Glutamatergic neuron (in vitro differentiated cells): ENCODE results near the gene KLF18. TPM values are rescaled to one million over a fixed set of nuclear protein-coding genes. Genes with fewer than 3 reads are reported as not detected.

Experiments
- DNase-seq: peaks from one replicate; pipeline ENCODE4 v3.0.0; 2022
- H3K27ac Mint-ChIP-seq: one replicate; pipeline ENCODE4 v1.8.0; 2020; ENCODE audit warnings: mild to moderate bottlenecking, mixed read lengths, inconsistent platforms; ENCODE audit not compliant: unreplicated experiment
- H3K27me3 Mint-ChIP-seq: one replicate; pipeline ENCODE4 v1.8.0; 2020; ENCODE audit warnings: mild to moderate bottlenecking, moderate library complexity, mixed read lengths, inconsistent platforms; ENCODE audit not compliant: unreplicated experiment
- H3K36me3 Mint-ChIP-seq: one replicate; pipeline ENCODE4 v1.8.0; 2020; ENCODE audit warnings: mild to moderate bottlenecking, mixed read lengths, inconsistent platforms; ENCODE audit not compliant: unreplicated experiment
- H3K4me1 Mint-ChIP-seq: one replicate; pipeline ENCODE4 v1.8.0; 2020; ENCODE audit warnings: mild to moderate bottlenecking, low read depth, mixed read lengths, inconsistent platforms; ENCODE audit not compliant: unreplicated experiment
- H3K4me3 Mint-ChIP-seq: one replicate; pipeline ENCODE4 v1.8.0; 2020; ENCODE audit warnings: mild to moderate bottlenecking, mixed read lengths, inconsistent platforms; ENCODE audit not compliant: unreplicated experiment
- H3K9me3 Mint-ChIP-seq: one replicate; pipeline ENCODE4 v1.8.0; 2020; ENCODE audit warnings: mild to moderate bottlenecking, moderate library complexity, mixed read lengths, inconsistent platforms; ENCODE audit not compliant: unreplicated experiment
- total RNA-seq: library from RNA; stranded (reverse); fragmentation: NEBNext Ultra II Directional; extraction: Animal tissue kit (Norgen Biotek cat#: 25700); gene quantifications from one replicate; pipeline ENCODE4 v1.2.1, GENCODE V29; 2021; ENCODE audit not compliant: unreplicated experiment
- TF ChIP-seq, protein P1 (sequence below): fragments of 200-600 bp; sonication (generic); IDR thresholded peaks from one replicate; pipeline ENCODE4 v1.5.0; 2021; ENCODE audit not compliant: partially characterized antibody, unreplicated experiment

Gene KLF18
- total RNA-seq, 1 donor from 2014 or later: 0.17 TPM

DNA sequence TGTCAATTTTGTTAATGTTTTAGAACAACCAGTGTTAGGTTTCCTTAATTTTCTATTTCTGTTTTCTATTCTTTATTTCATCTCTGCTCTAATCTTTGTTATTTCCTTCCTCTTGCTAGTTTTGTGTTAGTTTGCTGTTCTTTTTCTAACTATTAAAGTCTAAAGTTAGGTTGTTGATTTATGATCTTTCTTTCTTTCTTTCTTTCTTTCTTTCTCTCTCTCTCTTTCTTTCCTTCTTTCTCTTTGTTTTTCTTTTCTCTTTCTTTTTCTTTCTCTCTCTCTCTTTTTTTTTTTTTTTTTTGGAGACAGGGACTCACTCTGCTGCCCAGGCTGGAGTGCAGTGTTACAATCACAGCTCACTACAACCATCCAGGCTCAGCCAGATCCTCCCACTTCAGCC lies 17.4 kb upstream of the KLF18 start:
- Mint-ChIP-seq H3K27me3 (no peaks in the 10 kb centered on the region), H3K9me3 (peaks cover 2% of the 10 kb centered on the region), H3K36me3 (peaks cover 5% of the 10 kb centered on the region), H3K4me1 (no peaks in the 10 kb centered on the region), H3K4me3 (no peak overlapping the region), H3K27ac (no peak overlapping the region)
- no peak for DNase-seq
- TF ChIP-seq, protein P1, sequence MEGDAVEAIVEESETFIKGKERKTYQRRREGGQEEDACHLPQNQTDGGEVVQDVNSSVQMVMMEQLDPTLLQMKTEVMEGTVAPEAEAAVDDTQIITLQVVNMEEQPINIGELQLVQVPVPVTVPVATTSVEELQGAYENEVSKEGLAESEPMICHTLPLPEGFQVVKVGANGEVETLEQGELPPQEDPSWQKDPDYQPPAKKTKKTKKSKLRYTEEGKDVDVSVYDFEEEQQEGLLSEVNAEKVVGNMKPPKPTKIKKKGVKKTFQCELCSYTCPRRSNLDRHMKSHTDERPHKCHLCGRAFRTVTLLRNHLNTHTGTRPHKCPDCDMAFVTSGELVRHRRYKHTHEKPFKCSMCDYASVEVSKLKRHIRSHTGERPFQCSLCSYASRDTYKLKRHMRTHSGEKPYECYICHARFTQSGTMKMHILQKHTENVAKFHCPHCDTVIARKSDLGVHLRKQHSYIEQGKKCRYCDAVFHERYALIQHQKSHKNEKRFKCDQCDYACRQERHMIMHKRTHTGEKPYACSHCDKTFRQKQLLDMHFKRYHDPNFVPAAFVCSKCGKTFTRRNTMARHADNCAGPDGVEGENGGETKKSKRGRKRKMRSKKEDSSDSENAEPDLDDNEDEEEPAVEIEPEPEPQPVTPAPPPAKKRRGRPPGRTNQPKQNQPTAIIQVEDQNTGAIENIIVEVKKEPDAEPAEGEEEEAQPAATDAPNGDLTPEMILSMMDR: no peak

GRCh38 chr1:44157903-44158302 lies 16.5 kb upstream of the KLF18 start:
- H3K9me3 Mint-ChIP-seq: no peaks in the 10 kb centered on the region
- no peak overlapping the region for H3K27ac Mint-ChIP-seq
- no peaks in the 10 kb centered on the region for H3K4me1 Mint-ChIP-seq
- H3K4me3 Mint-ChIP-seq: no peak overlapping the region
- peaks cover 5% of the 10 kb centered on the region for H3K36me3 Mint-ChIP-seq
- no peaks in the 10 kb centered on the region for H3K27me3 Mint-ChIP-seq
- TF ChIP-seq, protein P1: no peak
- DNase-seq: no peak

- Mint-ChIP-seq H3K4me3 (no peak overlapping the region), H3K9me3 (no peaks in the 10 kb centered on the region), H3K4me1 (no peaks in the 10 kb centered on the region), H3K36me3 (no peaks in the 10 kb centered on the region), H3K27me3 (no peaks in the 10 kb centered on the region), H3K27ac (no peak overlapping the region)
- no peak for DNase-seq
- TF ChIP-seq, protein P1: no peak
Measured at GRCh38 chr1:44154049-44154448, 12.6 kb upstream of the KLF18 start.

DNA sequence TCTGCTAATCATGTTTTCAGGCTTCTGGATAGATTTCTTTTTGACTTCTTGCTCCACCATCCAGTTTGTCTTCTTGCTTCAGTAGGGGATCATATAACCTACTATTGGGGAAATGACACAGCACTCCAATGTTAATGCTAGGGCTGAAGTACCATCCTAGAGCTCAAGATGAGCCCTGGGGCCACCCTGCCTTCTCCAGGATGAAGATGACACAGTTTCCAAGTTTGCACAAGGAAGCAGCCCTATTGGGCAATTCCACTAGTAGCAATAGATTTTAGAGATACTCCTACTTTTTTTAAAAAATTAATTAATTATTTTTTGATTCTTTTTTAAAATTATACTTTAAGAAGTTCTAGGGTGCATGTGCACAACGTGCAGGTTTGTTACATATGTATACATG lies 11.3 kb upstream of the KLF18 start:
- no peaks in the 10 kb centered on the region for H3K27me3 Mint-ChIP-seq
- DNase-seq: no peak
- H3K4me3 Mint-ChIP-seq: no peak overlapping the region
- H3K9me3 Mint-ChIP-seq: no peaks in the 10 kb centered on the region
- no peak overlapping the region for H3K27ac Mint-ChIP-seq
- H3K36me3 Mint-ChIP-seq: no peaks in the 10 kb centered on the region
- TF ChIP-seq, protein P1: no peak
- H3K4me1 Mint-ChIP-seq: no peaks in the 10 kb centered on the region

DNA sequence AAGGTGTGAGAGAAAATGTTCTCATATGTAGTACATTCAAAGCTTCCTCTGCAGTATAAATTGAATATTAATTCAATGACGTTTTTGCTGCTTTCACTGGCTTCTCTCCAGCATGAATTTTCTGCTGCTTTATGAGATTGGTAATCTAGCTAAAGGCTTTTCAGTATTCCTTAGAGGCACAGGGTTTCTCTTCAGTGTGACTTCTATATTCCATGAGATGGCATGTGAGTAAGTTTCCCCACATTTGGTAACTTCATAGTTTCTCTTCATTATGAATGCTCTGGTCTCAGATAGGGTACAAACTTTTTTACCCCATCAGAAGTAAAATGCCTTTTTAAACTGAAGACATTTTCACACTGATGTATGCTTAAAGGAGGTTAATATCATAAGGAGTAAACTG lies 10.4 kb upstream of the KLF18 start:
- Mint-ChIP-seq H3K4me3 (no peak overlapping the region), H3K27me3 (no peaks in the 10 kb centered on the region), H3K36me3 (no peaks in the 10 kb centered on the region), H3K27ac (no peak overlapping the region), H3K4me1 (no peaks in the 10 kb centered on the region), H3K9me3 (peaks cover 2% of the 10 kb centered on the region)
- no peak for DNase-seq
- TF ChIP-seq, protein P1: no peak
